ENCODE results near the gene SOX6.
A peak's percentile ranks its signal among the peaks of the same experiment; 100 is the strongest.

The SOX6 gene

GRCh38 chr11:15942126-15942525 is 414.2 kb downstream of the SOX6 start:
- H3K27me3 Mint-ChIP-seq, result peaks cover 3% of the 10 kb centered on the region
- H3K4me3 Mint-ChIP-seq, result no peak overlapping the region
- no peaks in the 10 kb centered on the region for H3K36me3 Mint-ChIP-seq (ENCODE audit: low read depth)
- H3K27ac Mint-ChIP-seq, result no peak overlapping the region
- no peak for ATAC-seq
- no peak for DNase-seq
- peaks cover 7% of the 10 kb centered on the region for H3K9me3 Mint-ChIP-seq
- H3K4me1 Mint-ChIP-seq, result no peaks in the 10 kb centered on the region

DNA sequence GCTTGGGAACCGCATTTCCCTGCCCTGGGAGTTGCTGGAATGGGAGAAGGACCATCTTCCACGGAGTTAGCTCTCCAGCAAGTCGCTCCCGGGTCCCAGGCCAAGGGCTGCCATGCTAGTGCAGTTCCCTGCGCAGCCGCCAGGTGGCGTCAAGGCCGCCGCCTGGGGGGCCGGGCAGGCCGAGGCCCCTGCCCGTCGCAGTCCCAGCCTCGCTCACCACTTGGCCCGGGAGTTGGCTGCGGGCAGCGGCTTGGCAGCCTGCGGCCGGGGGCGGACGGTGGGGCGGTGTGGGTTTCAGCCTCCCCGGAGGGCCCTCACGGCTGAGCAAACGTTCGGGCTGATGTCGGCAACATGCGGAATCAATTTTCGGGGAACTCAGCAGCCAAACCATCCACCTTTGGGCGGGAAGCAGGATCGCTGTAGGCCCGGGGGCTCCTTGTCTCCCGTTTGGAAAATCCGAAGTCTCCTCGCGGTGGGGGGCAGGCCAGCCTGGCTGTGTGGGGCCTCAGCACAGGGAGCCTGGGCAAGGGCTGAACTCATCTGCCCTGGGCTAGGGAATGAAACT is 415.1 kb downstream of the SOX6 start:
- no peak overlapping the region for H3K4me3 Mint-ChIP-seq
- no peak overlapping the region for H3K27ac Mint-ChIP-seq
- peaks cover 4% of the 10 kb centered on the region for H3K9me3 Mint-ChIP-seq
- ATAC-seq (peak; percentile 41), DNase-seq (peak; percentile 32)
- H3K27me3 Mint-ChIP-seq, result peaks cover 3% of the 10 kb centered on the region
- no peaks in the 10 kb centered on the region for H3K36me3 Mint-ChIP-seq (ENCODE audit: low read depth)
- H3K4me1 Mint-ChIP-seq, result no peaks in the 10 kb centered on the region

DNA sequence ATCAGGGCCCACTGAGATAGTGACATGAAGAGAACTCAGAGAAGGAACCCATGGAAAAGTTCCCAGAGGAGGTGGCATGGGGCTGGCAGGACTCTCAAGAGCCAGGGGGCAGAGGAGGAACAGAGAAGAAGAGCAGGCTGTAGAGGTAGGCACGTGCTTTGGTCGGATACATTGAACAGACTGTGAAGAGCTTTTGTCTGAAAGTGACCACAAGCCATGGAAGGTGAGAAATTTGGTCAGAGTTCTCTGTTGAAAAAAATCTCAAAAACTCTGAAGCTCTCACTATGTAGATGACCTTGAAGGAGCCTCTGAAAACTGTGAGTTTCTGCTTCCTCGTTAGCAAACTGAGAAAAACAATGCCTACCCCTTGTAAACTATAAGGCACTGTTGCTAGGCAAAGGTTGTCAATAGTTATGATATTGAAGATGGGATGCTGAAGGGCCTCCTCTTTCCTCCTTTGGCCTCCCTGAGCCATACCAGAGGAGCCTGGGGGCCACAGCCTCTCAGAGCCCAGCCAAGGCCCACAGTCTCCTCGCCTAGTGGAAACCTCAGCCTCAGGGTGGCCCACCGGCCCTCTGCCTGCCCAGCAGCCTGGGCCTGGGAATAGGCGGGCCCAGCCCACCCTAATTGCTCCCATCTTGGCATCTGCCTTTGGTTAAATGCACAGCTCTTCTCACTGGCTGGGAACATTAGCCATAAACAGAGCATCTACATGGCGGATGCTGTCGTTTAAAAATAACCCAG is 415.7 kb downstream of the SOX6 start:
- Mint-ChIP-seq H3K9me3 (peaks cover 4% of the 10 kb centered on the region), H3K36me3 (ENCODE audit: low read depth) (no peaks in the 10 kb centered on the region), H3K4me1 (no peaks in the 10 kb centered on the region)

DNA sequence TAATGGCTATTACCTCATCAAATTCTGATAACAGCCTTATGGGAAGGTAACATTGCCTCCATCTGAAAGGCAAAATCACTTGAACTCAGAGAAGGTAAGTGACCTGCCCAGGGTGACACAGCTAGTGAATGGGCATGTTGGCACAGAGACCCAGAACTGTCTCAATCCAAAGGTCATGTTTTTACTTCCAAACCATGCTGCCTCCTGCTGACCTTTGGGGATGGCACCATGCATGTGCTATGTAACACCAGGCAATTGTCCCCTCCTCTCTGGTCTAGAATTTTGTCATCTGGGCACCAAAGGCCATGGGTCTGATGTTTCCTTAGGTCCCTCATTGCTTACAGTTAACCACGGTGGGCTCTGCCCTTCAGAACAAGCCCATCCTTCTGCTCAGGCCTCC is 417.4 kb downstream of the SOX6 start:
- ATAC-seq (no peak), DNase-seq (no peak)
- H3K4me1 Mint-ChIP-seq, result no peaks in the 10 kb centered on the region
- no peak overlapping the region for H3K27ac Mint-ChIP-seq
- H3K27me3 Mint-ChIP-seq, result peaks cover 3% of the 10 kb centered on the region
- H3K36me3 Mint-ChIP-seq (ENCODE audit: low read depth), result no peaks in the 10 kb centered on the region
- peaks cover 4% of the 10 kb centered on the region for H3K9me3 Mint-ChIP-seq
- no peak overlapping the region for H3K4me3 Mint-ChIP-seq

More for the DNA sequence above, 415.7 kb downstream of the SOX6 start:
- no peak overlapping the region for H3K4me3 Mint-ChIP-seq
- peaks cover 3% of the 10 kb centered on the region for H3K27me3 Mint-ChIP-seq
- H3K27ac Mint-ChIP-seq, result no peak overlapping the region
- ATAC-seq (no peak), DNase-seq (no peak)

- ATAC-seq, result no peak
- no peak overlapping the region for H3K27ac Mint-ChIP-seq
- H3K9me3 Mint-ChIP-seq, result peaks cover 4% of the 10 kb centered on the region
- H3K4me3 Mint-ChIP-seq, result no peak overlapping the region
- no peak for DNase-seq
- H3K4me1 Mint-ChIP-seq, result no peaks in the 10 kb centered on the region
- H3K27me3 Mint-ChIP-seq, result peaks cover 3% of the 10 kb centered on the region
- H3K36me3 Mint-ChIP-seq (ENCODE audit: low read depth), result no peaks in the 10 kb centered on the region
These were observed 418.2 kb downstream of the SOX6 start for GRCh38 chr11:15938121-15938611.

DNA sequence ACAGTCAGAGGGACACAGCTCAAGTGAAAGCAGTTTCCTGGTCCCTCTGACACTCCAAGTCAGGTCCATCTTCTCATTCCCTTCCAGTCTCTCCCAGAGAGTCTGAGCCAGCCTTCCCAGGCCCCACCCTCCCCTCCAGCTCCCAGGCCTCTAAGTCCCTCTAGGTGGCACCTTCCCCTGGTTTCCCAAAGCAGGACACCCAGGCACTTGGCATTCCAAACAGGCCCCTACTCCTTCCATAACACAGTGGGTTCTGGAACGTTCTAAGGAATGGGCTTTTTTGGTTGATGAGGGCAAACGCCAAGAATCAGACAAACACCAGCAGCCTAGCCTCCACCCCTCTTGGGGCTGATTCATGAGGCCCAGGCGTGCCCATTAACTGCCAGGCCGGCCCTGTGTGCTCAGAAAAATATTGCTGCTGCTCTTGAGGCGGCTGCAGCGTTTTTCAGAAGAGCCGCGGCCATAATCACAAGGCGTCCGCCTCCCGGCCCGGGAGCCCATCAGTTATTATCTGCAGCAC is 418.7 kb downstream of the SOX6 start:
- no peak overlapping the region for H3K4me3 Mint-ChIP-seq

DNA sequence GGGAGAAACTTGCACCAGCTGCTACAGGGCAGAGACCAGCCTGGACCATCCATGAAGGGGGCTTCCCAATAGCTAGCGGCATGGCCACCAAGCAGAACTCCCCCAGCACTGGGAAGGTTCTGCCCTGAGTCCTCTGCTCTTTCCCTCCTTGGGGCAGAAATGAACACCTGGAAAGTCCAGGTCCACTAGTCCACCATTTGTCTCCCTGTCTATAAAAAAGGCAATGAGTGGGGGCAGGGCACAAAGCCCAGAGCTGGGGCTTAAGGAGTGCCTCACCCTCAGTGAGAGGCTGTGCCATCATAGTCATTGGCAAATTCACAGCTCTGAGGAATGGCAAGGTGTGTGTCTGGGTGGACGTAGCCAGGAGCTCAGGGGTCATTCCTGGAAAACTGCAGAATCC is 420.3 kb downstream of the SOX6 start:
- peaks cover 3% of the 10 kb centered on the region for H3K27me3 Mint-ChIP-seq

More for the DNA sequence above, 418.7 kb downstream of the SOX6 start:
- Mint-ChIP-seq H3K9me3 (peaks cover 4% of the 10 kb centered on the region), H3K27me3 (peaks cover 3% of the 10 kb centered on the region), H3K36me3 (ENCODE audit: low read depth) (no peaks in the 10 kb centered on the region), H3K4me1 (no peaks in the 10 kb centered on the region), H3K27ac (no peak overlapping the region)
- DNase-seq (no peak), ATAC-seq (no peak)

GRCh38 chr11:15935373-15935772 is 421.0 kb downstream of the SOX6 start:
- Mint-ChIP-seq H3K4me3 (no peak overlapping the region), H3K27ac (no peak overlapping the region), H3K36me3 (ENCODE audit: low read depth) (no peaks in the 10 kb centered on the region), H3K27me3 (peaks cover 2% of the 10 kb centered on the region), H3K4me1 (no peaks in the 10 kb centered on the region), H3K9me3 (peaks cover 8% of the 10 kb centered on the region)
- DNase-seq (no peak), ATAC-seq (no peak)

More for the DNA sequence above, 420.3 kb downstream of the SOX6 start:
- H3K4me3 Mint-ChIP-seq, result no peak overlapping the region
- H3K4me1 Mint-ChIP-seq, result no peaks in the 10 kb centered on the region
- no peak overlapping the region for H3K27ac Mint-ChIP-seq
- ATAC-seq (no peak), DNase-seq (no peak)
- H3K36me3 Mint-ChIP-seq (ENCODE audit: low read depth), result no peaks in the 10 kb centered on the region
- peaks cover 8% of the 10 kb centered on the region for H3K9me3 Mint-ChIP-seq

DNA sequence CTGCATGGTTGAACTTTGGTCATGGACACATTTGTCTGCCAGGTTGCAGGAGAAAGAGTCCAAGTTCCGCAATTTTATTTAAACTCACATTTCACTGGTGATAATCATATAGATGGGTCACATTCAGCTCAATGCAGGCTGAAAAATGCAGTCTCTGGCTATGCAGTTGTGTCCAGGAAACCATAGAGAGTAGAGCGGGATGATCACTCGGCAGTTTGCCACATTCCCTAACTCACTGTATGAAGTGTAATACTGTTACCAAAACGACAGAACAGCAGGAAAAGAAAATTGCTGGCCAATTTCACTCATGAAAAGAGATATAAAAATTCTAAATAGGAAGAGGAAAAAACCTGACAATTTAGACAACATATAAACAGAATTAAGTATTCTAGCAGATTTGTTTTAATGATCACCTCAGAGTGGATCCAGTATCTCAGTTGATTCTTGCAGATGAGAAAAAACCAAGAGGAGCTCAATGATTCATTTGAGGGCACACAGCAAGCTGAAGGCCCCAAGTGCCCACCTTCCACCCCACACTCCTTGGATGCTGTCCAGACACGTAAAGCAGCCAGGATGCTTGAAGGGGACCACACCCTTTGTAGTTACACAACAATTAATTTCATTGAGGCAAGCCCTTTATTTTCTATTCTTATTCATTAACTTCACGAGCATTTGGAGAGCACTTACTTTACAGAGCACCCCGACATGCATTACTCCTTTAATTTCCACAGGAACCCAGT is 422.3 kb downstream of the SOX6 start:
- H3K27ac Mint-ChIP-seq, result no peak overlapping the region
- ATAC-seq (no peak), DNase-seq (no peak)
- H3K9me3 Mint-ChIP-seq, result peaks cover 4% of the 10 kb centered on the region
- H3K4me1 Mint-ChIP-seq, result no peaks in the 10 kb centered on the region
- H3K27me3 Mint-ChIP-seq, result no peaks in the 10 kb centered on the region
- H3K36me3 Mint-ChIP-seq (ENCODE audit: low read depth), result no peaks in the 10 kb centered on the region
- H3K4me3 Mint-ChIP-seq, result no peak overlapping the region

DNA sequence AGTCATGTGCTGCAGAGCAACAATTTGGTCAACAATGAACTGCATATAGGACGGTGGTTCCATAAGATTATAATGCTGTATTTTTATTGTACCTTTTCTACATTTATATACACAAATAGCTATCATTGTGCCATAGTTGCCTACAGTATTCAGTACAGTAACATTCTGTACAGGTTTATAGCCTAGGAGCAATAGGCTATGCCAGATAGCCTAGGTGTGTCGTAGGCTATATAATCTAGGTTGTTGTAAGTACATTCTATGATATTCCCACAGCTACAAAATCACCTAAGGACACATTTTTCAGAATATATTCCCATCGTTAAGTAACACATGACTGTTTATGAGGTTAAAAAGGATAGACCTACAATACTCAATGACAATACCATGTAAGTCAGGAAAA is 423.9 kb downstream of the SOX6 start:
- H3K9me3 Mint-ChIP-seq, result peaks cover 4% of the 10 kb centered on the region
- no peak overlapping the region for H3K4me3 Mint-ChIP-seq
- no peak for ATAC-seq
- H3K27me3 Mint-ChIP-seq, result no peaks in the 10 kb centered on the region
- H3K4me1 Mint-ChIP-seq, result no peaks in the 10 kb centered on the region
- no peak overlapping the region for H3K27ac Mint-ChIP-seq
- no peak for DNase-seq
- H3K36me3 Mint-ChIP-seq (ENCODE audit: low read depth), result no peaks in the 10 kb centered on the region

DNA sequence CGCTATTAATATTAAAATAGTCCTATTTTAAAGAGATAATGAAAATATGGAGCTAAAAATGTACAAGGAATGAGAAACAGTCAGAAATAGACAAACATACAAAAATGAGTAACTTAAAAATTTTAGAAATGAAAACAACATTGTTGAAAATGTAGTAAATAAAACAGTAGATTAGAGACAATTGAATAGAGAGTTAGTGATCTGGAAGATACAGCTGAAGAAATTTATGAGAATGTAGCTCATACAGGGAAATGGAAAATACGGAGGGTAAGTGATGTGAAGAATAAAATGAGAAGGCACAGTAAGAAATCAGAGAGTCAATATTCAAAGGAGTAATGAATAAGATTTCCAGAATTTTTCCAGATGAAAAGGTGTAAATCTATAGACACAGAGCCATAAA is 424.8 kb downstream of the SOX6 start:
- Mint-ChIP-seq H3K27ac (no peak overlapping the region), H3K4me1 (no peaks in the 10 kb centered on the region), H3K9me3 (peaks cover 4% of the 10 kb centered on the region), H3K36me3 (ENCODE audit: low read depth) (no peaks in the 10 kb centered on the region), H3K4me3 (no peak overlapping the region), H3K27me3 (no peaks in the 10 kb centered on the region)
- ATAC-seq (no peak), DNase-seq (no peak)

DNA sequence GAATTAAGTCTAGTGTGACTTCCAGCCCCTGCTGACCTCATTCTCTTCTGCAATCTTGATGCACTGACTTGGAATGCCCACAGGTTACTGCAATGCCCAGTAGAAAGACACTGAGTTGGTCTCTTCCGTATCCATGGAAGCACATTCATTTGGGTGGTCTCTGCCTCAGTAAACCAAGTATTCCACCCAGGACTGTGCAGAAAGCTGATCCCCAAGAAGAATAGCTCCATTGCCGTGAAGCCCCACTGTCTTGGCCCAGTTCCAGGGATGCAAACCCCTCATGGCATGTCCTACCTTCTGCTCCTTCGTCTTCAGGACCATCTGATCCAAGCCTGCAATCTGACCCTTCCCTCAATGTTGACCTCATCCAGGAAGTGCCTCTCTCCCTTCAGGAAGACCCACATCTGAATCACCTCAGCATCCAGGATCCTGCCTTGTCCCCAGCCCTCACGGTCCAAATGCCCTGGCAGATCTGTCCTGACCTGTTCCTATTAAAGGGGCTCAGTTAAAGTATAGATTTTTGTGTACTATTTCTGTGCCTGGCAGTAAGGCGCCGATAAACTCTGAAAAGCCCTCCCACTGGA is 425.8 kb downstream of the SOX6 start:
- H3K4me1 Mint-ChIP-seq, result no peaks in the 10 kb centered on the region
- DNase-seq (no peak), ATAC-seq (no peak)
- H3K27ac Mint-ChIP-seq, result no peak overlapping the region
- peaks cover 4% of the 10 kb centered on the region for H3K9me3 Mint-ChIP-seq
- no peak overlapping the region for H3K4me3 Mint-ChIP-seq
- no peaks in the 10 kb centered on the region for H3K27me3 Mint-ChIP-seq
- H3K36me3 Mint-ChIP-seq (ENCODE audit: low read depth), result no peaks in the 10 kb centered on the region

GRCh38 chr11:15929371-15929901 is 426.9 kb downstream of the SOX6 start:
- Mint-ChIP-seq H3K27me3 (no peaks in the 10 kb centered on the region), H3K9me3 (peaks cover 4% of the 10 kb centered on the region), H3K4me1 (no peaks in the 10 kb centered on the region), H3K4me3 (no peak overlapping the region), H3K27ac (no peak overlapping the region), H3K36me3 (ENCODE audit: low read depth) (no peaks in the 10 kb centered on the region)
- DNase-seq (no peak), ATAC-seq (no peak)

DNA sequence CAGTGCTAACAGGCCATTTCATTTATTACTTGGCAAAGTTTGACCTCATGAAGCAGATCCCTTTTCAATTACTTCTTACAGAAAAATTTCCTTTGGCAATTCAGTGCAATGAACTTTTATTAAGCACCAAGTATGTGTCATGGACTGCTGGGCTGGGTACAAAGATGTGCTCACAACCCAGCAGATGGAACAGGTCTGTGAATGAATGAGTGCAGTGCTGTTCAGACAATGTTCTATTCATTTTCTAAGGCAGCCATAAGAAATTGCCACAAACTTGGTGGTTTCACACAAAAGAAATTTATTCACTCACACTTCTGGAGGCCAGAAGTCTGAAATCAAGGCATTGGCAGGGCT is 428.5 kb downstream of the SOX6 start:
- H3K27ac Mint-ChIP-seq, result no peak overlapping the region
- DNase-seq, result no peak
- no peak overlapping the region for H3K4me3 Mint-ChIP-seq
- no peaks in the 10 kb centered on the region for H3K27me3 Mint-ChIP-seq
- no peaks in the 10 kb centered on the region for H3K4me1 Mint-ChIP-seq
- H3K9me3 Mint-ChIP-seq, result peaks cover 4% of the 10 kb centered on the region
- no peak for ATAC-seq
- no peaks in the 10 kb centered on the region for H3K36me3 Mint-ChIP-seq (ENCODE audit: low read depth)

All from activated naive CD8-positive, alpha-beta T cell treated with anti-CD3 and anti-CD28 coated beads, Interleukin-2, amount 50 U/mL, for 24 hours (primary cell).